GM21381 (cell line): Measurements from ENCODE around the gene SDF2L1.
"Not testable (repeated sequence)": the region's sequence is repeated elsewhere in the genome, so short reads cannot be mapped to it uniquely, and the experiment has no call there.

Experiments
- ATAC-seq: cut with Tn5 transposase; IDR thresholded peaks from one replicate; pipeline ENCODE4 v1.9.1; 2021; ENCODE audit warnings: mild to moderate bottlenecking, moderate library complexity; ENCODE audit not compliant: unreplicated experiment

Gene SDF2L1

GRCh38 chr22:21659864-21660525 is 17.9 kb downstream of the SDF2L1 start:
- no peak for ATAC-seq

- no peak for ATAC-seq
These were observed 18.8 kb downstream of the SDF2L1 start for GRCh38 chr22:21660904-21661303.

GRCh38 chr22:21661991-21662390 is 19.9 kb downstream of the SDF2L1 start:
- ATAC-seq = no peak

GRCh38 chr22:21663738-21664137 is 21.6 kb downstream of the SDF2L1 start:
- no peak for ATAC-seq

- ATAC-seq = no peak
These were observed 23.1 kb downstream of the SDF2L1 start for GRCh38 chr22:21665047-21665851.

GRCh38 chr22:21666786-21667185 is 24.7 kb downstream of the SDF2L1 start:
- no peak for ATAC-seq

- ATAC-seq = no peak
These were observed 26.9 kb downstream of the SDF2L1 start for GRCh38 chr22:21669026-21669425.

GRCh38 chr22:21672107-21672629 is 30.1 kb downstream of the SDF2L1 start:
- no peak for ATAC-seq

GRCh38 chr22:21673534-21674321 is 31.6 kb downstream of the SDF2L1 start:
- ATAC-seq = no peak

GRCh38 chr22:21674638-21675245 is 32.6 kb downstream of the SDF2L1 start:
- ATAC-seq = no peak

- no peak for ATAC-seq
These were observed 35.7 kb downstream of the SDF2L1 start for GRCh38 chr22:21677606-21678443.

- not testable (repeated sequence) for ATAC-seq
These were observed 36.7 kb downstream of the SDF2L1 start for GRCh38 chr22:21678842-21679241.

GRCh38 chr22:21679383-21679782 is 37.3 kb downstream of the SDF2L1 start:
- ATAC-seq = no peak

- ATAC-seq = no peak
These were observed 38.9 kb downstream of the SDF2L1 start for GRCh38 chr22:21680830-21681565.

GRCh38 chr22:21681566-21682370 is 39.7 kb downstream of the SDF2L1 start:
- ATAC-seq = no peak

GRCh38 chr22:21682385-21683175 is 40.5 kb downstream of the SDF2L1 start:
- ATAC-seq = no peak

GRCh38 chr22:21683401-21683811 is 41.3 kb downstream of the SDF2L1 start:
- ATAC-seq = no peak
